HCT116 (cell line): ENCODE data around the gene UGT1A7. TPM values are rescaled to one million over a fixed set of nuclear protein-coding genes. Genes with fewer than 3 reads are reported as not detected.

Source experiments
- ATAC-seq: fragments of 200-7000 bp; cut with Tn5 transposase; 2 replicates; pipeline ENCODE4 v1.9.1; 2020; ENCODE audit warnings: mild to moderate bottlenecking, moderate library complexity
- BruUV-seq: library from RNA; stranded (reverse); fragments of 400-500 nt; replicated peaks from 2 replicates; lab custom pipeline; 2021; lab: Mats Ljungman, UMichigan
- CTCF ChIA-PET: fragments of 300-600 bp; sonication (Branson Sonifier 250); formaldehyde crosslinking; loops from one replicate; lab custom pipeline; 2021; ENCODE audit warnings: antibody characterized with exemption; lab: Charles Lee
- POLR2A ChIA-PET: fragments of 300-600, 350-600 bp; sonication (Branson Sonifier 250); formaldehyde crosslinking; loops from one replicate; lab custom pipeline; 2021; ENCODE audit warnings: antibody characterized with exemption; lab: Charles Lee
- RAD21 ChIA-PET, 2 experiments: fragments of 300-600 bp; sonication (Branson Sonifier 250); formaldehyde crosslinking; loops; one replicate each; lab custom pipeline; 2023; ENCODE audit warnings: low total read pairs in 2 of 2; ENCODE audit not compliant: uncharacterized antibody in 2 of 2, unreplicated experiment in 2 of 2, low non-redundant PET in 1 of 2; lab: Charles Lee
- DNase-seq: peaks from one replicate; pipeline ENCODE4 v3.0.0-alpha.2; 2010; ENCODE audit warnings: low read depth, low spot score
- H2AFZ ChIP-seq: fragments of 200-600 bp; shearing (Covaris generic), sonication (generic); 2 replicates; pipeline ENCODE4 v1.6.1; 2017; ENCODE audit warnings: low read depth, mixed run types, mixed read lengths, antibody characterized with exemption, low read length; ENCODE audit not compliant: poor library complexity, severe bottlenecking
- H3K27ac ChIP-seq: 2 replicates; pipeline ENCODE4 v1.5.1; 2012; ENCODE audit warnings: low read depth, low read length
- H3K27me3 ChIP-seq: fragments of 200-600 bp; sonication (generic); 2 replicates; pipeline ENCODE4 v1.6.1; 2016; ENCODE audit warnings: mixed run types, low read length, mixed read lengths; ENCODE audit not compliant: insufficient read depth
- H3K36me3 ChIP-seq, 2 experiments: fragments of 200-500 bp in 1 of 2; fragments of 200-600 bp in 1 of 2; sonication (Bioruptor generic) in 1 of 2; sonication (generic) in 1 of 2; 2 replicates each; pipeline versions ENCODE4 v1.5.1 to v1.6.1; 2014 to 2016; ENCODE audit warnings: low read length in 2 of 2, inconsistent platforms in 1 of 2, mixed read lengths in 1 of 2, mixed run types in 1 of 2; ENCODE audit not compliant: insufficient read depth in 2 of 2, control insufficient read depth in 1 of 2
- H3K4me1 ChIP-seq, 2 experiments: fragments of 200-600 bp in 1 of 2; sonication (generic) in 1 of 2; 2 replicates each; pipeline versions ENCODE4 v1.5.1 to v1.6.1; 2012 to 2017; ENCODE audit warnings: low read length in 2 of 2, inconsistent platforms in 1 of 2, mild to moderate bottlenecking in 1 of 2, mixed read lengths in 1 of 2, mixed run types in 1 of 2, moderate library complexity in 1 of 2; ENCODE audit not compliant: insufficient read depth in 2 of 2, control insufficient read depth in 1 of 2
- H3K4me2 ChIP-seq: fragments of 200-600 bp; sonication (generic); 2 replicates; pipeline ENCODE4 v1.6.1; 2017; ENCODE audit warnings: mixed run types, low read length, mixed read lengths
- H3K4me3 ChIP-seq, 2 experiments: fragments of 200-600 bp in 1 of 2; sonication (generic) in 1 of 2; replicated peaks in 1 of 2; 2 replicates each; pipeline ENCODE4 v1.5.1; 2011 to 2016; ENCODE audit warnings: low read length in 2 of 2, control low read depth in 1 of 2, low read depth in 1 of 2, mild to moderate bottlenecking in 1 of 2, mixed read lengths in 1 of 2, mixed run types in 1 of 2
- H3K79me2 ChIP-seq: fragments of 200-600 bp; sonication (generic); 2 replicates; pipeline ENCODE4 v1.6.1; 2017; ENCODE audit warnings: mild to moderate bottlenecking, mixed run types, low read length, moderate library complexity, mixed read lengths; ENCODE audit not compliant: insufficient read depth
- H3K9ac ChIP-seq: fragments of 200-600 bp; sonication (generic); 2 replicates; pipeline ENCODE4 v1.6.1; 2016; ENCODE audit warnings: low read length, mixed read lengths
- H3K9me2 ChIP-seq: fragments of 200-600 bp; sonication (generic), shearing (Covaris generic); 2 replicates; pipeline ENCODE4 v1.6.1; 2017; ENCODE audit warnings: mixed run types, mild to moderate bottlenecking, moderate library complexity; ENCODE audit not compliant: insufficient read depth
- H3K9me3 ChIP-seq, 2 experiments: fragments of 200-500 bp in 1 of 2; fragments of 200-600 bp in 1 of 2; sonication (Bioruptor generic) in 1 of 2; sonication (generic) in 1 of 2; 2 replicates each; pipeline ENCODE4 v1.6.1; 2014 to 2017; ENCODE audit warnings: low read length in 2 of 2, mixed read lengths in 2 of 2, inconsistent platforms in 1 of 2, low read depth in 1 of 2, mild to moderate bottlenecking in 1 of 2, mixed run types in 1 of 2, moderate library complexity in 1 of 2; ENCODE audit not compliant: control insufficient read depth in 1 of 2, insufficient read depth in 1 of 2
- H4K20me1 ChIP-seq: fragments of 200-600 bp; sonication (generic), shearing (Covaris generic); 2 replicates; pipeline ENCODE4 v1.6.1; 2017; ENCODE audit warnings: mixed run types, mild to moderate bottlenecking, moderate library complexity; ENCODE audit not compliant: insufficient read depth
- CEBPB ChIP-seq: IDR thresholded peaks from 2 replicates; pipeline ENCODE4 v1.6.1; 2012; ENCODE audit warnings: low read depth
- EGR1 ChIP-seq: IDR thresholded peaks from 2 replicates; pipeline ENCODE4 v1.6.1; 2012; ENCODE audit warnings: low read depth
- ELF1 ChIP-seq: IDR thresholded peaks from 2 replicates; pipeline ENCODE4 v1.6.1; 2012; ENCODE audit warnings: low read depth, borderline replicate concordance
- EZH2phosphoT487 ChIP-seq: fragments of 200-600 bp; IDR thresholded peaks from 2 replicates; pipeline ENCODE4 v1.6.1; 2018; ENCODE audit warnings: antibody characterized with exemption, borderline replicate concordance
- JUND ChIP-seq: IDR thresholded peaks from 2 replicates; pipeline ENCODE4 v1.6.1; 2012
- SP1 ChIP-seq: IDR thresholded peaks from 2 replicates; pipeline ENCODE4 v1.6.1; 2012; ENCODE audit warnings: low read depth
- ZNF274 ChIP-seq: fragments of 200-500 bp; sonication (Bioruptor generic); IDR thresholded peaks from 2 replicates; pipeline ENCODE4 v1.6.1; 2014; ENCODE audit warnings: mild to moderate bottlenecking, low read depth, low read length, inconsistent platforms
- intact Hi-C: fragments of 100-400 bp; cut with micrococcal nuclease; formaldehyde crosslinking; loops from 2 replicates; pipeline ENCODE4 v1.10.0; 2022
- total RNA-seq: library from RNA; stranded (reverse); gene quantifications from one replicate; pipeline ENCODE4 v1.2.1, GENCODE V29; 2021; ENCODE audit not compliant: unreplicated experiment
- TF ChIP-seq, protein P1 (sequence below): IDR thresholded peaks from 2 replicates; pipeline ENCODE4 v1.6.1; 2012

Gene UGT1A7
- total RNA-seq, 1 experiment from 2014 or later = not detected

DNA sequence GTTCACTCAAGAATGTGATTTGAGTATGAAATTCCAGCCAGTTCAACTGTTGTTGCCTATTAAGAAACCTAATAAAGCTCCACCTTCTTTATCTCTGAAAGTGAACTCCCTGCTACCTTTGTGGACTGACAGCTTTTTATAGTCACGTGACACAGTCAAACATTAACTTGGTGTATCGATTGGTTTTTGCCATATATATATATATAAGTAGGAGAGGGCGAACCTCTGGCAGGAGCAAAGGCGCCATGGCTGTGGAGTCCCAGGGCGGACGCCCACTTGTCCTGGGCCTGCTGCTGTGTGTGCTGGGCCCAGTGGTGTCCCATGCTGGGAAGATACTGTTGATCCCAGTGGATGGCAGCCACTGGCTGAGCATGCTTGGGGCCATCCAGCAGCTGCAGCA, 78.3 kb downstream of the UGT1A7 start, which contains the start of gene UGT1A1:
Gene UGT1A1, plus strand, starts transcription at position 228 of the 400 bp plus-strand sequence. Its CDS starts 18 bp downstream, at position 246.
- no peak for ATAC-seq
- intact Hi-C loops = no loop called here
- H4K20me1 ChIP-seq = no peaks in the 10 kb centered on the region

DNA sequence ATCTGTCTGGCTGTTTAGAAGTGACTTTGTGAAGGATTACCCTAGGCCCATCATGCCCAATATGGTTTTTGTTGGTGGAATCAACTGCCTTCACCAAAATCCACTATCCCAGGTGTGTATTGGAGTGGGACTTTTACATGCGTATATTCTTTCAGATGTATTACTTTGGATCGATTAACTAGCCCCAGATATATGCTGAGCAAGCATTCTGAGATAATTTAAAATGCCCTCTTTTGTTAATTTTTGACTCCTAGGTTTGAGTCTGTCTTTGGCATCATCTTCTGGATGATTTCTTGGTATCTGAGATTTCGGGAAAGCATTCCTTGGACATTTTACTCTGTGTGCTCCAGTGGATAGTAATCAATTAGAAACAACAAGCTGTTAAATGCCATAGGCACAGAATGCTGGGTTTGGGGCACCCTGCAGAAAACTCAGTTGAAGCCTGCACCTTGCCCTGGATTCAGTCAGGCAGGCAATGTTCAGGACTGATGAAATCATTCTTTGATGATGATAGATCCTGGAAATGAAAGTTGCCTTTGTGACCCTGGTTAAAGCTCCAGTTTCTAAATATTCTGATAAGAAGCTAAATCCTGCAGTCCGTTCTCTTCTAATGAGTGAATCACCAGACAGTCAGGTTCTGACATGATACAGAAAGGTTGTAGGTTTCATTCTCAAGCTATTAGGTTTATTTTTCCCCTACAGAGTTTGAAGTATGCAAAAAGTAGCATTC, 79.5 kb downstream of the UGT1A7 start:
- DNase-seq (no peak), ATAC-seq (no peak)
- Histone ChIP-seq H3K27ac (no peak overlapping the region), H3K9ac (no peak overlapping the region), H3K9me2 (no peaks in the 10 kb centered on the region), H2AFZ (no peak overlapping the region), H3K36me3 (no peaks in the 10 kb centered on the region), H3K79me2 (no peaks in the 10 kb centered on the region), H3K4me2 (no peak overlapping the region), H3K27me3 (no peaks in the 10 kb centered on the region), H4K20me1 (no peaks in the 10 kb centered on the region), H3K9me3 (no peaks in the 10 kb centered on the region), H3K4me1 (peaks cover 0 to 10% of the 10 kb centered on the region in 2 experiments; a peak in 2 of 4 replicates), H3K4me3 (no peak overlapping the region)
- BruUV-seq = no TSS peak
- POLR2A ChIA-PET = no interaction called here
- RAD21 ChIA-PET = no interaction called here
- intact Hi-C loops = no loop called here
- TF ChIP-seq SP1 = no peak
- TF ChIP-seq, protein P1, sequence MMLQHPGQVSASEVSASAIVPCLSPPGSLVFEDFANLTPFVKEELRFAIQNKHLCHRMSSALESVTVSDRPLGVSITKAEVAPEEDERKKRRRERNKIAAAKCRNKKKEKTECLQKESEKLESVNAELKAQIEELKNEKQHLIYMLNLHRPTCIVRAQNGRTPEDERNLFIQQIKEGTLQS = no peak
- TF ChIP-seq EGR1 = no peak
- TF ChIP-seq ZNF274 = no peak
- TF ChIP-seq JUND = no peak
- no peak for TF ChIP-seq CEBPB
- no peak for TF ChIP-seq EZH2phosphoT487
- no peak for TF ChIP-seq ELF1
- CTCF ChIA-PET = no interaction called here

More for the DNA sequence above, 78.3 kb downstream of the UGT1A7 start, which contains the start of gene UGT1A1:
- H3K9me2 ChIP-seq = no peaks in the 10 kb centered on the region
- no peak for TF ChIP-seq SP1
- ChIA-PET CTCF (no interaction called here), POLR2A (no interaction called here), RAD21 (no interaction called here)
- H3K27me3 ChIP-seq = no peaks in the 10 kb centered on the region
- H3K9me3 ChIP-seq = no peaks in the 10 kb centered on the region
- H3K27ac ChIP-seq = no peak within 1 kb of the TSS
- peaks cover 0 to 10% of the 10 kb centered on the region in 2 experiments; a peak in 2 of 4 replicates for H3K4me1 ChIP-seq
- H3K4me2 ChIP-seq = no peak within 1 kb of the TSS
- no peak within 1 kb of the TSS for H3K4me3 ChIP-seq
- no peaks in the 10 kb centered on the region for H3K79me2 ChIP-seq
- BruUV-seq = no TSS peak
- H2AFZ ChIP-seq = no peak within 1 kb of the TSS
- no peak for DNase-seq
- H3K36me3 ChIP-seq = no peaks in the 10 kb centered on the region
- H3K9ac ChIP-seq = no peak within 1 kb of the TSS
